ENCODE measurements around the gene HLA-DMB.
"Not testable (repeated sequence)": the region's sequence is repeated elsewhere in the genome, so short reads cannot be mapped to it uniquely, and the experiment has no call there.

HLA-DMB gene

GRCh38 chr6:32950010-32950409 lies 9.2 kb upstream of the HLA-DMB start:
- no peak for DNase-seq (ENCODE audit: low read depth)

- no peak for DNase-seq (ENCODE audit: low read depth)
Observed at GRCh38 chr6:32949113-32949512, 8.3 kb upstream of the HLA-DMB start.

- peak; percentile 15 for DNase-seq (ENCODE audit: low read depth)
Observed at GRCh38 chr6:32947552-32948465, 7.0 kb upstream of the HLA-DMB start.

DNA sequence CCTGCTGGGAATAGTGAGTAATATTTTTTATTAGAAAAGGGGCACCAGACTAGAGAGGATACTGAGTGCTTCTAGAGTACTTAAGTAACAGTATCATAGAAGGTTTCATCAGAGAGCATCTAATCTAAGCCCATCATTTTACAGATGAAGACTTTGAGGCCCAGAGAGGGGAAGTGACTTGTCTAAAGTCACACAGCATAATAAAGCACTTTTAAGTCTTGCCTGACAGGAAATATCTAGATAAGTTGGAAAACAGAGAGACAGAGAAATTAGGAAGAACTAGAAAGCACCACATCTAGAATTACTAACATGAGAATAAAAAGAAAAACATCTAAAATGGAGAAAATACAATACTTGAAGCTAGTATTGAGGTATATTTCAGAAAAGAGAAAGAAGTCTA lies 6.1 kb upstream of the HLA-DMB start:
- DNase-seq (ENCODE audit: low read depth): no peak

GRCh38 chr6:32945953-32946352 lies 5.1 kb upstream of the HLA-DMB start:
- DNase-seq (ENCODE audit: low read depth): no peak

- no peak for DNase-seq (ENCODE audit: low read depth)
Observed at GRCh38 chr6:32945108-32945760, 4.4 kb upstream of the HLA-DMB start.

GRCh38 chr6:32943864-32944649 lies 3.2 kb upstream of the HLA-DMB start:
- DNase-seq (ENCODE audit: low read depth): peak; percentile 17

GRCh38 chr6:32942555-32943123 lies 1.8 kb upstream of the HLA-DMB start:
- not testable (repeated sequence) for DNase-seq (ENCODE audit: low read depth)

DNA sequence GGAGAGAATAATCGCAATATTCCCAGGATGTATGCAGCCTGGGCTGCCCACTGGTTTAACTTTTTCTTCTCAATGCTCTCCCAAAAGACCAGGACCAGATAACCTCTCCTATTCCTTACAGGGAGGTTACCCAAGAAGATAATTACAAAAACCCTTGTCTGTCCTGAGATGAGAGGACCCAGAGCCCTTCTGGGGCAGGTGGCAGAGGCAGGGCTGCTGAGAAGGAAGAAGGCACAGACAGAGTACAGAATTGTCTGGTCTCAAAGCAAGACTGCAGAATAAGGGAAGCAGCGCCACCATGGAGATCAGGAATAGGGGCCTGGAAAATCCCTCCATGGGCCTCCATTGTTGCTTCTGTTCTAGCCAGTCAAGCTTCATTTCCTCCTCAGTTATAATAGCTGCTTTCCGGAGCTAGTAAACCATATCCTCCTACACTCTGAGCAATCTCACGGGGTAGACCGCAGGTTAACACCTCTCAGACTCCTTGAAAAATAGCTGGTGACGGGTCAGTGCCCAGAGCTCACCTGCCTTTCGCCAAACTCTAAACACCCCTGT lies 463 bp upstream of the HLA-DMB start:
- DNase-seq (ENCODE audit: low read depth): peak; percentile 21

GRCh38 chr6:32938494-32938893 lies 2.3 kb downstream of the HLA-DMB start:
- DNase-seq (ENCODE audit: low read depth): no peak

- no peak for DNase-seq (ENCODE audit: low read depth)
Observed at GRCh38 chr6:32937230-32937633, 3.6 kb downstream of the HLA-DMB start.

DNA sequence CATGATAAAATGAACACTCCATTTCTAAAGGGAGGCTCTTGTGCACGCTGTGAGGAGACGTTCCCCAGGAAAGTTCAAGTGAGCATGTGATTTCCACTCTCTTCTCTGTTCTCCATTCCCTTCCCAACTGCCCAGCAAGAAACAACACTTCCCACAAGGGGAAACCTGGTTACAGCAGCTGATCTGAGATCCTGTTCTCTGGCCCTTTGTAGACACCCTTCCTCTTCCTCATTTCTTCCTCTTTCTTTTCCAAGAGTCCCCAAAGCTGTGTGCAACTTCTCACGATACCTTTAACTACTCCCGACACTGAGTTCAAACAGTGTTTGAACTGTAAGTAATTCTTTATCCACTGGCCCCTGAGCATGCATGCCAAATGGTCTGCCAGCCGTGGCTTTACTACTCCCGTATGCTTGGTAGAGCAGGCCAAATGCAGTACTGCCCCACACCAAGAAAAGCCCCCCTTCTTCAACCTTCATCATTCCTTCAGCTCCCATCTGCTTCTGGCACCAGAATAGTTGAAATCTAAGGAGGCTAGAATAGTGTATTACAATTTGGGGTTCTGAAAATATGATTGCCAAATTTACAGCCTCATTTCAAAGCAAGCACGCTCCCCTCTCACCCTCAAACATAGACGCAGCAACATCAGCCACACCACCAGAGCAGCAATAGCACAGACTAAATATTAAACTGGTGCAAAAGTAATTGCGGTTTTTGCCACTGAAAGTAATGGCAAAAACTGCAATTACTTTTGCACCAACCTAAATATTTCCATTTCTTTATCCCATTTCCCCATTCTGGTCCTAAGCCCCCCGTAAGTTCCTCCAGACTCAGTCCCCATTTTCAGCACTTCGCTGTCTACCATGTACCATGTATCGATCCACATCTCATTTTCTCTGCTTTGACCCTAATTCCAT lies 4.3 kb downstream of the HLA-DMB start:
- DNase-seq (ENCODE audit: low read depth): no peak

DNA sequence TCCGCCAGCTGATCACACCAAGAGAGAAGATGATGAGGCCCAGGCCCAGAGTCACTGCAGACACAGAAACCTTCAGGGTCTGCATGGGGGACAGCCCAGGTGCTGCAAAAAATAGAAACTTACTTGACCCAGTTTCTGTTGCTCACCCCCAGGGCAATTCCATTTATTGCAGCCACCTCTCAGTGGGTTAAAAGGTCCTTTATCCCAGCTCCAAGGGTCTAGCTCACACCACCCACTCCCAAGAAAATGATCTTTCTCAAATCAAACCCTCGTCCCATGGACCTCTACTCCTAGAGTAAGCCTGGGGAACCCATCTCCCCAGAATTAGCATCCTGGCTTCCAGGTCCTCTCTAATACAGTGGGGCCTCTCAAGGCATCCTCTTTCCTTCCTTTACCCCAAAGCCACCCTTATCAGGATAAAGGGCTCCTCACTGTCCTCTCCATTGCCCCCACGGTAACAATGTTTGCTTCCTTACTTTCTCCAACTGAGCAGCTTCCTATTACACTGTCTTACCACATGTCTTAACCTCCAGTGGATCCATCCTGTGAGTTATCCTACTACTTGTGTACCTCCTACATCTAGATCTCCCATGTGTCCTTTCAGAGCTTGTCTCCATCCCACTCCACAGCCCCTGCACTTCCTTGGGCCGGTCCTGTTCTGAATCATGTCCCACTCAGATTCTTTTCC lies 5.1 kb downstream of the HLA-DMB start:
- no peak for DNase-seq (ENCODE audit: low read depth)

- DNase-seq (ENCODE audit: low read depth): peak; percentile 72
Observed at GRCh38 chr6:32933661-32934085, 7.2 kb downstream of the HLA-DMB start.

DNA sequence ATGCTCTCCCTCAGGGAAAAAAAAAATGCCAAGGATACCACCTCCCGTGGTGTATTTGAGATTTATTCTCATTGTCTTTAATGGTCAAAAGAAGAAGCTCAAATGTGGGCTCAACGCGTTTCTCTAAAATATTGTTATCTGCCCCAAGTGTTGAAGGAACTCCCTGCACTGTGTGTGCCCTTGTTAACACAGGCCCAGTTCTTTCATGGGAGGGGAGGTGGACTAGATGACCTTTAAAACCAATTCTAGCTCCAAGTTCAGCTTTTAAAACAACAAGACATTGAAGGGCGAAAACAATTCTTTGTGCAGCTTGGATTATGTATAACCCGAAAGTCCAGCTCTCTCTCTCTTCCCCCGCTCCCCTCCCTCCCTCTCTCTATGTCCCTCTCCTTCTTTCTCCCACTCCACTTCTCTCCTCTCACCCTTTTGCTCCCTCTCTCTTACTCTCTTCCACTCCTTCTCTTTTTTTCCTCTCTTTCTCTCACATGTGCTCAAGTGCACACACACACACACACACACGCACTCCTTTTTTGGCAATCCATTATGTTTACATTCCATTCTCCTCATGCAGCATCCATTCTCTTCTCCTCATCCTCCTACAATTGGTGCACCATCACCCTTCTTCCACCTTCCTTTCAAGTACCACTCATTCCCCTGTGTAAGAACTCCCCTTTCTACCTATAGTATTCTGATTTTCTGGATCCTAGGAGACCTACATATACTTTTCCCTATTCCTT lies 8.5 kb downstream of the HLA-DMB start:
- DNase-seq (ENCODE audit: low read depth): no peak

DNA sequence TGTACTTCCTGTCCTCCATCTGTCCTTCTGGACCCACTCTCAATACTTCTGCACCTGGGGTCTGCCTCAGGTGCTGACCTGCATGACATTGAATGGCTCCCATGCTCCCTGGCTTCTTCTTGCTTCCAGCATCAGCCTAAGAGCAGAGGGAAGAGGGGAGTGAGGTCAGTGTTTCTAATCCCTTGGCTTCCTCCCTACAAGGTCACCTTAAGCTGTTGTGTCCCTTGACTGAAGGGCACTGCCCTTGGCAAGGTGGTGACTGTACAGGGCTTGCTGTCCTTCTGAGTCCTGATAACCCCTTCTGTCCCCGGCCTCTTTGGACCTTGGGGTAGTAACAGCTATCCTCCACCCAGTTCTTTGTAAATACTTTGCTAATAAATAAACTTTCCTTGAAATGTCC lies 9.6 kb downstream of the HLA-DMB start:
- no peak for DNase-seq (ENCODE audit: low read depth)

DNA sequence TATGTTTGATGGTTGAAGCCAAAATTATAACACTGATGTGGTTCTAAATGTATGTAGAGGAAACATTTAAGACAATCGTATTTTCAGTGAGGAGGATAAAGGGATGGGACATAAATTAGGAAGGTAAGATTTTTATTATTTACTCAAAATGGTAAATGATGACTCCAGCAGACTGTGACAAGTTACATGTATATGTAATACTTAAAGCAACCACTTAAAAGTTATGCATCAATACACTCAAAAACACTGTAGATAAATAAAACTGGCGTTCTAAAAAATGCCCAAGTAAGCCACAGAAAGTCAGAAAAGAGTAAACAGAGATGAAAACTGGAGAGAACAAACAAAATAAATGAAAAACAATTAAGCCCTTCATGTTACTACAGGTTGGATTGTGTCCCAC lies 18.7 kb downstream of the HLA-DMB start:
- DNase-seq (ENCODE audit: low read depth): no peak

- no peak for DNase-seq (ENCODE audit: low read depth)
Observed at GRCh38 chr6:32920715-32921114, 20.1 kb downstream of the HLA-DMB start.

GRCh38 chr6:32912951-32913350 lies 27.9 kb downstream of the HLA-DMB start:
- DNase-seq (ENCODE audit: low read depth): no peak

GRCh38 chr6:32908897-32909296 lies 31.9 kb downstream of the HLA-DMB start:
- no peak for DNase-seq (ENCODE audit: low read depth)
